K562 treated with DMSO at 1 percent for 24 hours (cell line): ENCODE data around the gene OR2B2. TPM values are rescaled to one million over a fixed set of nuclear protein-coding genes. Genes with fewer than 3 reads are reported as not detected.

Source experiments
- total RNA-seq: library from RNA; unstranded; fragments of 300-600 nt; gene quantifications from 2 replicates; pipeline ENCODE4 v1.2.3, GENCODE V29; 2022; ENCODE audit warnings: low read depth; ENCODE audit not compliant: insufficient read depth

The OR2B2 gene
- total RNA-seq: 0.25 TPM in 1 of 2 replicates, not detected in the other

GRCh38 chr6:27911956-27912446 lies at the start of gene OR2B2:
Gene OR2B2, minus strand, starts transcription at chr6:27912396. Its CDS starts 77 bp downstream, at chr6:27912319.

DNA sequence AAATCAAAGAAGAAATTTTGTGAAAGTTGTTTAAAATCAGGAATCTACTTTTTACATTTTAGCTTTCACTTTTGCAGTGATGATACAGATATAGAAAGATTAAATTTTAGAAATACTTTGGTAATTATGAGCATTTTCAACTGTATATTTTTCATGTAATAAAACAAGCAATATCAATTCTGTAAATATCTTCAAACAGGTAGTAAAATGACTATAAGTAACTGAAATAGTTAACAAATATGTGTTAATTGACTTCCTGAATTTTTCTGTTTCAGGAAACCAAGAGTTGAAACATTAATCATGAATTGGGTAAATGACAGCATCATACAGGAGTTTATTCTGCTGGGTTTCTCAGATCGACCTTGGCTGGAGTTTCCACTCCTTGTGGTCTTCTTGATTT lies 44.7 kb upstream of the OR2B2 start, which contains the start of gene OR2B6:
Gene OR2B6 (plus strand): TSS at position 301 of the 400 bp plus-strand sequence. CDS start 0 bp downstream, at position 301.

Other genes starting within 250 kb of the OR2B2 start
- 3.2 and 3.7 TPM in 2 replicates for gene OR2B6, start 44.8 kb upstream of the OR2B2 start, total RNA-seq
- 2.2 and 3.2 TPM in 2 replicates for gene ZNF165, start 168.2 kb upstream of the OR2B2 start, total RNA-seq
- not detected in 2 replicates for gene ZSCAN16, start 212.2 kb upstream of the OR2B2 start, total RNA-seq
- 16.6 and 16.8 TPM in 2 replicates for gene ZKSCAN8, start 229.5 kb upstream of the OR2B2 start, total RNA-seq